NCI-H2171 treated with DMSO at 0.1 percent for 48 hours (cell line): Measurements from ENCODE around the gene SCAF8.
A peak's percentile ranks its signal among the peaks of the same experiment; 100 is the strongest.
"Not testable (repeated sequence)": the region's sequence is repeated elsewhere in the genome, so short reads cannot be mapped to it uniquely, and the experiment has no call there.

ENCODE experiments used
- DNase-seq: peaks from one replicate; lab custom pipeline; 2025; lab: John Stamatoyannopoulos, UW

Gene SCAF8

DNA sequence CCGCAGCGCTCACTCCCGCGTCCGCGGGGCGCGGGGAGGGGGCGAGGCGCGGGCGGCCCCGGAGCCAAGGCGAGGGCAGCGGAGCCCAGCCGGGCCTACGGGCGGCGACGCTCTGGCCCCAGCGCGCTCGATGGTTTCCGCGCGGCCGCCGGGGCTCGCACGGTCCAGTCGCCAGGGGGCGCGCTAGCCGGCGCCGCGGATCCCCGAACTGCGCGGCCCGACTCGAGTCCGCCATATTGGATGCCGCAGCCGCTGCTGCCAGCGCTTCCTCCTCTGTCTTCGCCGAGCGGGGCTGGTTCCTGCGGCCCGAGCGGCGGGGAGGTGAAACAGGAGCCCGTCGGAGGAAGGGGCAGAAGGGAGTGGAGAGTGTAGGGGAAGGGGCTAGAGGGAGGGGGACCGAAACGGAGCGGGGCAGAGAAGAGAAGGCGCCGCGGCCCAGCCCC lies at the start of gene SCAF8:
SCAF8 (plus strand) TSS at position 234 of the 443 bp plus-strand sequence. CDS start 485 bp downstream, outside the sequence.
- DNase-seq: peak; percentile 79

DNA sequence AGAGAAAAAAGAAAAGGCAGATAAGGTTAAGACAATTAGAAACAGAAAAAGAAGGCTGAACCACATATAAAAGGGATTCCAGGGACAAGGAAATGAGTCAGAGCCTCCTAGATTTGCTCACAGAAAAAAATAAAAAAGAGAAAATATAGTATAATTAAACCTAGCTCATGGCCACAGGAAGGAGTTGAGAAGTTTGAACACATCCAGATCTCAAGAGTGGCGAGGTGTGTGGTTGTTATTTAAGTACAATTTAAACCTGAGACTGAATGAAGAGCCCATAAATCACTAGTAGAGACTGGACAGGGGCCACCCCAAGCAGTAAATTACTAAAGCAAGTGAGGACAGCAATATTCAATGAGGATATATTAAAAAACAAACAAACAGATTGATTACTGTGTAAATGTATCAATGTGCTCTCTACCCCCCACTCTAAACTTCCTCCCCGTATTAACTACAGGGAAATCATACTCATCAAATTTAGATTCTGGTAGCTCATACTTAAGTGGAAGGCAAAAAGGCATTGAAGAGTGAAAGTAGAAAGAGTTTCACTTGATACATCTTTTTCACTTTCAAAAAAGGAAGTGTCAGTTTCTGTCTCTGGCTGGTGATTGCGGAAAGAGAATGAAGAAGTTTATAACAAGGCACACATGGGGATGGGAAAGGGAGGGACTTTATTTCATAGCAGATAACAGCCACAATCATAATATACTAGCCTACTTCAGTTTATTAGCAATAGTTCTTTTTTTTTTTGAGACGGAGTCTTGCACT lies 49.3 kb upstream of the SCAF8 start:
- no peak for DNase-seq

- no peak for DNase-seq
Observed at GRCh38 chr6:154686162-154686561, 47.1 kb upstream of the SCAF8 start.

DNA sequence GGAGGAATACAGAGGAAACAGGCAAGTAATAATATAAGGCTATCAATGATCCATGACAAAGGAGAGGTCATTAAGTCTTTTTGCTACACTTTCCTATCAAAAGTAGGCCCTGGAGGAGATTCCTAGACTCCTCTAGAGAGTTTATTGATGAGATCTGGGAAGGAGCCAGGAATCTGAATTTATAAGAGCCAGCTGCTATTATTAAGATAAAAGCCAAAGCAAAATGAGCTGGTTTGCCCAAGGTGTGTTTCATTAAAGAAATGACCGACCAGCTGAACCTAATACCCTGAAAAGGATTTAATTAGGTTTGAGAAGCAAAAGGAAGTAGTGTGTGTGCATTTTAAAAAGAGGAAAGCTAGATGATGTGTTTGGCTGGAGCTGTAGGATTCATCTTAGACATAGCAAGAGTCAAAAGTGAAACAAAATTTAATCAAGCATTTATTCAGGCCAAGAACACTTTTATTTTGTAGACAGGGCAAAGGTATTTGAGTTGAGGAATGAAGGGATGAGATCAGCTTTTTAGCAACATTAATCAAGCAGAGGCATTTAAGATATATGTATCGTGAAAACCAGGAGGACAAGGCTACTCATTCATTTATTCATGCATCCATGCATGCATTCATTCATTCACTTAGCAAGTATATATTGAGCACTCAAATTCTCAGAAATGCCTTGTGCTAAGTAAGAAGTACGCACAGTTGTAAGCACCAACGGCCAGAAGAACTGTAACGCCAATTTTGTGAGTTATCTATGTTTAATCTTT lies 43.5 kb upstream of the SCAF8 start:
- no peak for DNase-seq

DNA sequence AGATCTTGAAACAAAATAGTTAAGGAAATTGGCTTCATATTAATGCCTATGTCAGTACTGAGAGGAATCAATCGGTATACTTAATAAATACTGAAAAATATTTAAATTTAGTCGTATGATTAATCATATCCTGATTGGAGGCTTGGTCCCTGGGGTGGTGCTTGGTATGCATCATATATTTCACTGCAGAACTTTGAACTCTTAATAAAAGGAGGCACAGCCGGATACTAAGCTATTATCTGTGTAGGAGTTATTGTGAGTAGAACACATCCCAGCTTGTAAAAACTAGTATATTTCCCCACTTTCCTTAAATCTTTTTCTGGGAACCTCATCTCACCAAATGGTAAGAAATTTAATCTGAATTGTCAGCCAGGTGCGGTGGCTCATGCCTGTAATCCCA lies 42.4 kb upstream of the SCAF8 start:
- DNase-seq: no peak

- DNase-seq: no peak
Observed at GRCh38 chr6:154696661-154697060, 36.6 kb upstream of the SCAF8 start.

- no peak for DNase-seq
Observed at GRCh38 chr6:154703124-154703523, 30.1 kb upstream of the SCAF8 start.

GRCh38 chr6:154705471-154706113 lies 27.6 kb upstream of the SCAF8 start:
- DNase-seq: no peak

DNA sequence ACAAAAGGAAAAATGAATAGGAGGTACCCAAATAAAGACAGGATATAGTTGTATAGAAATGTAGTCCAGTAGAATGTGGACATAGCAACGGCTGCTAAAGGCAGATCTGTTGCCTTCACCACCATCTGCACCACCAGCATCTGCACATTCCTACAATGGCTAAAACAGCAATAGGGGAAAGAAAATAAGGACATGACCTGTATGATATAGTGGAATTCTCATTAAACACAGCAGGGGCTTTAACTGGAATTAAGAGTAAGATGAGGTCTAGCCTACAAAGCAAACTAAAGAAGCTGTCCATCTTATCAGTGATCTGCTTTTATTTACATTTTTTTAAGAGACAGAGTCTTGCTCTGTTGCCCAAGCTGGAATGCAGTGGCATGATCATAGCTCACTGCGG lies 26.8 kb upstream of the SCAF8 start:
- DNase-seq: no peak

DNA sequence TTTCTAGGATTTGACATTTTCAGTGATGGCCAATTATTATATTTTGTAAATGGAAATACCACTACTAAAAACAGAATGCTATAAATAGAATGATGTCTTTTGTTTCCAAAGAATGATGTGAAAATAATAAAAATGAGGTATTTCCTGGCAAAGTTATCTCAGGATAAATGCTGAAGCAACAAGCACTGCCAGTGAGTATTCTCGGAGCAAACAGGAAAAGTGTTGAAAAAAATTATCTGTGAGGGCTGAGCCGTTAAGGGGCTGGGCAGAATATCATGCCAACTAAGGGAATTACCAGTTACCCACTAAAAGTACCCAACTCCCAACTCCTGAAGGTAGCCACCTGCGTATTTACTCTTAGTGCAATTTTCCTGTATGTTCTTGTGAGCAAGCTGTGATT lies 23.6 kb upstream of the SCAF8 start:
- DNase-seq: no peak

GRCh38 chr6:154710689-154711088 lies 22.5 kb upstream of the SCAF8 start:
- DNase-seq: no peak

DNA sequence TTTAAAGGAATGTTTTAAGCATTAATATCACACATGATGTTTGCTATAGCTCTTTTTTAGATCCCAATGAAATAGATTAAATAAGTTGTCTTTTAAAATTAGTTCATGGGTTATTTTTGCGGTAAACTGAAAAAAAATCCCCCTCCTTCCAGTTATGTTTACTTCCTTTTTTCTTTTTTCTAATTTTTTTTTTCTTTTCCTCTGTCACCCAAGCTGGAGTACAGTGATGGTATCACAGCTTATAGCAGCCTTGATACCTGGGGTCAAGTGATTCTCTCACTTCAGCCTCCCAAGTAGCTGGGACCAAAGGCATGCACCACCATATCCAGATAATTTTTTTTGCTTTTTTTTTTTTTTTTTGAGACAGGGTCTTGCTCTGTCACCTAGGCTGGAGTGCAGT lies 17.8 kb upstream of the SCAF8 start:
- no peak for DNase-seq

DNA sequence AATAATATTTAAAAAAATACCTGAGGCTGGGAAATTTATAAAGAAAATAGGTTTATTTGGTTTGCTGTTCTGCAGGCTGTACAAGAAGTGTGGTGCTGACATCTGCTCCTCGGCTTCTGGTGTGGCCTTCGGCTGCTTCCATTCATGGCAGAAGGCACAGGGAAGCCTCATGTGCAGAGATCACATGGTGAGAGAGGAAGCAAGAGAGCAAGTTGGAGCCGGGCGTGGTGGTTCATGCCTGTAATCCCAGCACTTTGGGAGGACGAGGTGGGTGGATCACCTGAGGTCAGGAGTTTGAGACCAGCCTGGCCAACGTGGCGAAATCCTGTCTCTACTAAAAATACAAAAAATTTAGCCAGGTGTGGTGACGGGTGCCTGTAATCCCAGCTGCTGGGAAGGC lies 16.9 kb upstream of the SCAF8 start:
- DNase-seq: not testable (repeated sequence)

DNA sequence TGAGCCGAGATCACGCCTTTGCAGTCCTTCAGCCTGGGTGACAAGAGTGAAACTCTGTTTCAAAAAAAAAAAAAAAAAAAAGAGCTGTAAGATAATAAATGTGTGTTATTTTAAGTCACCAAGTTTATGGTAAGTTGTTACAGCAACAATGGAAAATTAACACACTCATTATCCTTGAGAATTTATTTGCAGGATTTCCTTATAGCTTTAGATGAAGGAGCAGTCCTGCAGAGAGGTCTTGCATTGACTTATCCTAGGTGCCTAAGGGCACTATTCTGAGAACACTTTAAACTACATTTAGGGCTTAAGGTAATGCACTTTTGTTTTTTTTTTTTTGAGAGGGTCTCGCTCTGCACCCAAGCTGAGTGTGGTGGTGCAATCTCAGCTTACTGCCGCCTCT lies 13.8 kb upstream of the SCAF8 start:
- no peak for DNase-seq

DNA sequence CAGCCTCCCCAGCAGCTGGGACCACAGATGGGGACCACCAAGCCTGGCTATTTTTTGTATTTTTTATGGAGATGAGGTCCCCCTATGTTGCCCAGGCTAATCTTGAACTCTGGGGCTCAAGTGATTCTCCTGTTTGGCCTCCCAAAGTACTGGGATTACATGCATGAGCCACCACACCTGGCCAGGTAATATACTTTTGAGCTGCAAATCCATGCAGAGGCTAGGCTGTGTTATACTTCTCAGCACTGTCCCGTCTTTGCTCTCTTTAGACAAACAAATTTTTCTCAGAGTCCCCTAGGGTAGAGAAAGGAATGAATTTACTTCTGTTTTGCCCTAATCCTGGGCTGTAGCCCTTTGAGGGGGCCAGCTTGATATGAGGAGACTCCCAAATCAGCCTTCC lies 13.4 kb upstream of the SCAF8 start:
- no peak for DNase-seq

- DNase-seq: no peak
Observed at GRCh38 chr6:154721460-154721859, 11.8 kb upstream of the SCAF8 start.

GRCh38 chr6:154726887-154727286 lies 6.3 kb upstream of the SCAF8 start:
- no peak for DNase-seq

DNA sequence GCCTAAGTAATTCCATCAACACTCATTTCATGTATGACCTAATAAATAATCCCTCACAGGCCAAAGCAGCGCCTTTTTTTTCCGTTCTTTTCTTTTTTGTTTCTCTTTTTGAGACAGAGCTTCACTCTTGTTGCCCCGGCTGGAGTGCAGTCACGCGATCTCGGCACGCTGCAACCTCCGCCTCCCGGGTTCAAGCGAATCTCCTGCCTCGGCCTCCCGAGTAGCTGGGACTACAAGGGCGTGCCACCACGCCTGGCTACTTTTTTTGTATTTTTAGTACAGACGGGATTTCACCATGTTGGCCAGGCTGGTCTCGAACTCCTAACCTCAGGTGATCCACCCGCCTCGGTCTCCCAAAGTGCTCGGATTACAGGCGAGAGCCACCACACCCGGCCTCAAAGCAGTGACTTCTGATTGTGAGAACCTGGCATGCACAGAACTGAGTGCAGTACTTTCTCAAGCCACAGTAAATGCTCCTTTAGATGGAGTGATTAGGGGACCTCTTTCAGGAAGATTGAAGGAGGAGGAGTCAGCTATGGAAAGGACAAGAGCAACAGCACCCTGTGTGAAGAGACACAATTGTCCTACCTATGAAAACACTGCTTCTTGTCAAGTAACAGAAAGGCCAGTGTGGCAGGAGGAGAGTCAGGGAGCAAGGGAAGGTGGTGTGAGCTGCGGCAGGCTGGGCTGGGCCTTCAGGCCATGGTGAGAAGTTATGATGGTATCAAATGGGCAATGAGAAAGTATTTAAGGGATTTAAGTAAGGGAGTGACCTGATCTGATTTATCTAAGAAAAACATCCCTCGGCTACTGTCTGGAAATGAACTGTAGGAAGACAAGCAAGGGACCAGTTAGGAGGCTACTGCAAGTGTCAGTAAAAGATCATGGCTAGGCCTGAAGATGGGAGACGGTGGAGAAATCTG lies 1.7 kb upstream of the SCAF8 start:
- DNase-seq: no peak

GRCh38 chr6:154732538-154733182 lies 556 bp upstream of the SCAF8 start:
- DNase-seq: peak; percentile 72

DNA sequence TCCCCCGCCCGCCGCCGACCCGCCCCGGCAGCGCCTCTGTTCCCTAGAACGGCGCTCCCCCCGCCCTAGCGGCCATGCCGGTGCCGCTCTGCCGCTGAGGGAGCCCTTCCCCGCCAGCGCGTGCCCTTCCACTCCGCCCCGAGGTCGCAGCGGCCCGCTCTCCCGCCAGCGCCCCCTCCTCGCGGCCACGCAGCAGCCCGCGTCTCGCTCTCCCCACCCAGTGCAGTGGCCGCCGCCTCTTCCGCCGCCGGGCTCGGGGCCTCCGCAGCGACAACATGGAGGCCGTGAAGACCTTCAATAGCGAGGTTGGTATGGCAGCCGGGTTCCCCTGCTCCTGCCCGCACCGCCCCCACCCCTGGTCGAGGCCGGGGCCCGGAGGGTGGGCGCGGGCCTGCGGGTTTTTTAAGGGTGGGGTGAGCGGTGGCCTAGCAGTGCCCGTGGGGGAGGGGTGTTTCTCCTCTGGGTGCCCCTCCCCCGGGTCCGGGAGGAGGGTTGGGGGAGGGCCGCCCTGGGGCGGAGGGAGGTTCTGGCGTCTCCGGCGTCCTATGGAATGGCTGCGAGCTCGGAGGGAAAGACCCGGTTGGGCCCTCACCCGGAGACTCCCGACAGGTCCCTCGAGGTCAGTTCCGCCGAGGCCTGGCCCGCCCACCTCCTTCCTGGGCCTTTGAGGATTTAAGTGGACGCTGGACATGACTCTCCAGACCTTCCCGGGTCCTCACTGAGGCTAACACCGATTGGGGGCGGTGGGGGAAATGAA lies 588 bp downstream of the SCAF8 start:
- peak; percentile 88 for DNase-seq
